ENCODE data around the gene TENM4.

The TENM4 gene

GRCh38 chr11:79040348-79040747, 400.5 kb downstream of the TENM4 start:
- H3K79me2 ChIP-seq (ENCODE audit: control insufficient read depth, low read length): no peaks in the 10 kb centered on the region
- H3K36me3 ChIP-seq (ENCODE audit: control insufficient read depth, low read length): no peaks in the 10 kb centered on the region
- peaks cover 2% of the 10 kb centered on the region; the same call in 1 of the 2 replicates for H3K27me3 ChIP-seq (ENCODE audit: control insufficient read depth, low read length)
- no peak overlapping the region for H3K4me2 ChIP-seq (ENCODE audit: low read length)
- no peaks in the 10 kb centered on the region for H4K20me1 ChIP-seq (ENCODE audit: control insufficient read depth, insufficient read depth, low read depth, low read length)
- H3K9me2 ChIP-seq (replicated peaks; ENCODE audit: control insufficient read depth, low read length): no peaks in the 10 kb centered on the region
- TF ChIP-seq EZH2phosphoT487 (IDR thresholded peaks at IDR 0.05; ENCODE audit: borderline replicate concordance, low read length) (no peak), CTCF (IDR thresholded peaks at IDR 0.05; ENCODE audit: low read depth, low read length, poor library complexity, severe bottlenecking) (no peak)
- no peak overlapping the region for H3K4me3 ChIP-seq (ENCODE audit: low read length)
- H3K4me1 ChIP-seq (ENCODE audit: control insufficient read depth, low read length): no peaks in the 10 kb centered on the region
- H3K27ac ChIP-seq (ENCODE audit: low read depth, low read length): no peak overlapping the region
- no peaks in the 10 kb centered on the region for H3F3A ChIP-seq (ENCODE audit: control insufficient read depth, insufficient read depth)
- no peaks in the 10 kb centered on the region for H3K9me3 ChIP-seq (ENCODE audit: control insufficient read depth, insufficient read depth, low read length)

GRCh38 chr11:79039122-79039521, 401.7 kb downstream of the TENM4 start:
- no peaks in the 10 kb centered on the region for H3K9me2 ChIP-seq (replicated peaks; ENCODE audit: control insufficient read depth, low read length)
- H3K4me3 ChIP-seq (ENCODE audit: low read length): no peak overlapping the region
- H4K20me1 ChIP-seq (ENCODE audit: control insufficient read depth, insufficient read depth, low read depth, low read length): no peaks in the 10 kb centered on the region
- no peaks in the 10 kb centered on the region for H3F3A ChIP-seq (ENCODE audit: control insufficient read depth, insufficient read depth)
- peaks cover 2% of the 10 kb centered on the region; the same call in 1 of the 2 replicates for H3K27me3 ChIP-seq (ENCODE audit: control insufficient read depth, low read length)
- H3K9me3 ChIP-seq (ENCODE audit: control insufficient read depth, insufficient read depth, low read length): no peaks in the 10 kb centered on the region
- no peaks in the 10 kb centered on the region for H3K36me3 ChIP-seq (ENCODE audit: control insufficient read depth, low read length)
- no peaks in the 10 kb centered on the region for H3K4me1 ChIP-seq (ENCODE audit: control insufficient read depth, low read length)
- H3K79me2 ChIP-seq (ENCODE audit: control insufficient read depth, low read length): no peaks in the 10 kb centered on the region
- no peak overlapping the region for H3K27ac ChIP-seq (ENCODE audit: low read depth, low read length)
- no peak for TF ChIP-seq CTCF (IDR thresholded peaks at IDR 0.05; ENCODE audit: low read depth, low read length, poor library complexity, severe bottlenecking)
- TF ChIP-seq EZH2phosphoT487 (IDR thresholded peaks at IDR 0.05; ENCODE audit: borderline replicate concordance, low read length): no peak
- H3K4me2 ChIP-seq (ENCODE audit: low read length): no peak overlapping the region

- no peak for TF ChIP-seq CTCF (IDR thresholded peaks at IDR 0.05; ENCODE audit: low read depth, low read length, poor library complexity, severe bottlenecking)
- no peak for TF ChIP-seq EZH2phosphoT487 (IDR thresholded peaks at IDR 0.05; ENCODE audit: borderline replicate concordance, low read length)
- H3K27ac ChIP-seq (ENCODE audit: low read depth, low read length): no peak overlapping the region
- H3K9me2 ChIP-seq (replicated peaks; ENCODE audit: control insufficient read depth, low read length): no peaks in the 10 kb centered on the region
- no peaks in the 10 kb centered on the region for H3K9me3 ChIP-seq (ENCODE audit: control insufficient read depth, insufficient read depth, low read length)
- H3K4me2 ChIP-seq (ENCODE audit: low read length): no peak overlapping the region
- no peaks in the 10 kb centered on the region for H3F3A ChIP-seq (ENCODE audit: control insufficient read depth, insufficient read depth)
- peaks cover 2% of the 10 kb centered on the region for H3K27me3 ChIP-seq (ENCODE audit: control insufficient read depth, low read length)
- no peaks in the 10 kb centered on the region for H3K4me1 ChIP-seq (ENCODE audit: control insufficient read depth, low read length)
- no peak overlapping the region for H3K4me3 ChIP-seq (ENCODE audit: low read length)
- no peaks in the 10 kb centered on the region for H4K20me1 ChIP-seq (ENCODE audit: control insufficient read depth, insufficient read depth, low read depth, low read length)
- no peaks in the 10 kb centered on the region for H3K36me3 ChIP-seq (ENCODE audit: control insufficient read depth, low read length)
- no peaks in the 10 kb centered on the region for H3K79me2 ChIP-seq (ENCODE audit: control insufficient read depth, low read length)
Measured at GRCh38 chr11:79035881-79036280, 404.9 kb downstream of the TENM4 start.

All from DOHH2 (cell line).